SK-N-SH (cell line): Measurements from ENCODE around the gene ABCA1. TPM values are rescaled to one million over a fixed set of nuclear protein-coding genes. Genes with fewer than 3 reads are reported as not detected.

Source experiments
- CTCF ChIA-PET: fragments of 300-600, 350-600 bp; formaldehyde crosslinking; extraction: SDS; loops from one replicate; lab custom pipeline; 2021; lab: Yijun Ruan, JAX
- POLR2A ChIA-PET: fragments of 350-600 bp; sonication (Branson Sonifier 250); formaldehyde crosslinking; extraction: SDS; loops from one replicate; lab custom pipeline; 2020; ENCODE audit warnings: antibody characterized with exemption, inconsistent platforms; lab: Yijun Ruan, JAX
- DNase-seq: peaks from one replicate; pipeline ENCODE4 v3.0.0; 2012
- H2AFZ ChIP-seq: fragments of 200-600 bp; sonication (generic); 2 replicates; pipeline ENCODE4 v1.8.1; 2016; ENCODE audit warnings: antibody characterized with exemption, mild to moderate bottlenecking, low read depth
- H3F3A ChIP-seq: fragments of 200-600 bp; sonication (generic); replicated peaks from 2 replicates; pipeline ENCODE3; 2016; ENCODE audit warnings: antibody characterized with exemption, mild to moderate bottlenecking; ENCODE audit not compliant: insufficient read depth
- H3K27ac ChIP-seq, 2 experiments: fragments of 200-500 bp in 1 of 2; fragments of 200-600 bp in 1 of 2; sonication (Bioruptor generic) in 1 of 2; sonication (generic), shearing (Covaris generic) in 1 of 2; 2 replicates each; pipeline versions ENCODE4 v1.5.1 to v1.6.1; 2014 to 2016; ENCODE audit warnings: low read depth in 2 of 2, inconsistent platforms in 1 of 2, low read length in 1 of 2, mild to moderate bottlenecking in 1 of 2, mixed read lengths in 1 of 2
- H3K27me3 ChIP-seq: fragments of 200-600 bp; sonication (generic), shearing (Covaris generic); 2 replicates; pipeline ENCODE4 v1.6.1; 2016; ENCODE audit warnings: mixed run types; ENCODE audit not compliant: insufficient read depth
- H3K36me3 ChIP-seq, 2 experiments: fragments of 200-500 bp in 1 of 2; fragments of 200-600 bp in 1 of 2; sonication (Bioruptor generic) in 1 of 2; sonication (generic) in 1 of 2; replicated peaks in 1 of 2; 2 replicates each; pipeline versions ENCODE3 to v1.5.1; 2014 to 2016; ENCODE audit warnings: low read length in 1 of 2, mild to moderate bottlenecking in 1 of 2; ENCODE audit not compliant: insufficient read depth in 2 of 2, control insufficient read depth in 1 of 2
- H3K4me1 ChIP-seq, 2 experiments: fragments of 200-500 bp in 1 of 2; fragments of 200-600 bp in 1 of 2; sonication (Bioruptor generic) in 1 of 2; sonication (generic), shearing (Covaris generic) in 1 of 2; 2 replicates each; pipeline versions ENCODE4 v1.5.1 to v1.6.1; 2014 to 2016; ENCODE audit warnings: low read depth in 1 of 2, low read length in 1 of 2, mixed run types in 1 of 2; ENCODE audit not compliant: insufficient read depth in 2 of 2, control insufficient read depth in 1 of 2
- H3K4me2 ChIP-seq: fragments of 200-600 bp; sonication (generic), shearing (Covaris generic); 2 replicates; pipeline ENCODE4 v1.6.1; 2017; ENCODE audit warnings: mixed run types
- H3K4me3 ChIP-seq, 2 experiments: fragments of 200-500 bp in 1 of 2; fragments of 200-600 bp in 1 of 2; sonication (Bioruptor generic) in 1 of 2; sonication (generic), shearing (Covaris generic) in 1 of 2; 2 replicates each; pipeline versions ENCODE4 v1.5.1 to v1.8.1; 2014 to 2016; ENCODE audit warnings: low read depth in 2 of 2, inconsistent platforms in 1 of 2, low read length in 1 of 2, mild to moderate bottlenecking in 1 of 2, mixed read lengths in 1 of 2, moderate library complexity in 1 of 2
- H3K79me2 ChIP-seq: fragments of 200-600 bp; sonication (generic); 2 replicates; pipeline ENCODE4 v1.8.1; 2017; ENCODE audit warnings: mild to moderate bottlenecking; ENCODE audit not compliant: insufficient read depth
- H3K9ac ChIP-seq: fragments of 200-600 bp; sonication (generic); 2 replicates; pipeline ENCODE4 v1.6.1; 2017; ENCODE audit warnings: mixed run types
- H3K9me2 ChIP-seq: fragments of 200-600 bp; sonication (generic); 2 replicates; pipeline ENCODE4 v1.6.1; 2017; ENCODE audit warnings: mixed run types
- H3K9me3 ChIP-seq: fragments of 200-600 bp; sonication (generic); 2 replicates; pipeline ENCODE4 v1.6.1; 2017; ENCODE audit warnings: mixed run types, mild to moderate bottlenecking, moderate library complexity
- H4K20me1 ChIP-seq: fragments of 200-600 bp; sonication (generic); 2 replicates; pipeline ENCODE4 v1.6.1; 2017; ENCODE audit warnings: mild to moderate bottlenecking, mixed run types; ENCODE audit not compliant: insufficient read depth
- CTCF ChIP-seq: fragments of 200-600 bp; sonication (generic); IDR thresholded peaks from 2 replicates; pipeline ENCODE4 v1.6.1; 2017; ENCODE audit warnings: antibody characterized with exemption, mild to moderate bottlenecking, moderate library complexity
- ELF1 ChIP-seq: IDR thresholded peaks from 2 replicates; pipeline ENCODE4 v1.4.0; 2012
- EP300 ChIP-seq, 2 experiments: IDR thresholded peaks; 2 replicates each; pipeline versions ENCODE4 v1.4.0 to v1.6.1; 2012; ENCODE audit warnings: borderline replicate concordance in 1 of 2, low read depth in 1 of 2, low read length in 1 of 2
- GABPA ChIP-seq: IDR thresholded peaks from 2 replicates; pipeline ENCODE4 v1.4.0; 2012; ENCODE audit warnings: low read depth, mild to moderate bottlenecking
- JUND ChIP-seq: IDR thresholded peaks from 2 replicates; pipeline ENCODE4 v1.4.0; 2012
- MEF2A ChIP-seq: IDR thresholded peaks from 2 replicates; pipeline ENCODE4 v1.4.0; 2012; ENCODE audit warnings: low read depth, borderline replicate concordance
- NRF1 ChIP-seq: IDR thresholded peaks from 2 replicates; pipeline ENCODE4 v1.6.1; 2012; ENCODE audit warnings: low read depth, mild to moderate bottlenecking, low read length
- POLR2AphosphoS5 ChIP-seq: IDR thresholded peaks from 2 replicates; pipeline ENCODE4 v1.6.1; 2012; ENCODE audit warnings: low read depth, low read length
- RAD21 ChIP-seq: IDR thresholded peaks from 2 replicates; pipeline ENCODE4 v1.6.1; 2012; ENCODE audit warnings: mild to moderate bottlenecking, low read length
- RCOR1 ChIP-seq: fragments of 150-350 bp; IDR thresholded peaks from 2 replicates; pipeline ENCODE4 v1.6.1; 2017; ENCODE audit warnings: antibody characterized with exemption, low read length
- SIN3A ChIP-seq: IDR thresholded peaks from 2 replicates; pipeline ENCODE4 v1.6.1; 2012; ENCODE audit warnings: low read depth, mild to moderate bottlenecking, low read length, moderate library complexity, borderline replicate concordance
- TCF12 ChIP-seq: IDR thresholded peaks from 2 replicates; pipeline ENCODE4 v1.4.0; 2012
- TEAD4 ChIP-seq: IDR thresholded peaks from 2 replicates; pipeline ENCODE4 v1.4.0; 2012; ENCODE audit warnings: mild to moderate bottlenecking, borderline replicate concordance; ENCODE audit not compliant: insufficient read depth
- USF1 ChIP-seq: IDR thresholded peaks from 2 replicates; pipeline ENCODE4 v1.4.0; 2012; ENCODE audit warnings: low read depth, borderline replicate concordance
- YY1 ChIP-seq: IDR thresholded peaks from 2 replicates; pipeline ENCODE4 v1.4.0; 2012; ENCODE audit warnings: low read depth, mild to moderate bottlenecking
- ZBTB33 ChIP-seq: IDR thresholded peaks from 2 replicates; pipeline ENCODE4 v1.4.0; 2012; ENCODE audit warnings: low read depth, borderline replicate concordance
- WGBS: methylation state at CpG from one replicate; pipeline ENCODE4 v1.1.6; 2017; ENCODE audit warnings: low lambda C conversion rate; 5-methylcytosine and 5-hydroxymethylcytosine counted together
- polyA plus RNA-seq, 3 experiments: library from polyadenylated mRNA; depleted of rRNA; stranded (reverse); fragments of >200 nt; gene quantifications; 2 replicates each; pipeline ENCODE4 v1.2.3, GENCODE V29; 2012
- TF ChIP-seq, protein P1 (sequence below): IDR thresholded peaks from 2 replicates; pipeline ENCODE4 v1.6.1; 2012; ENCODE audit warnings: mild to moderate bottlenecking, low read depth, low read length, moderate library complexity

ABCA1 gene
- polyA plus RNA-seq, 1 of the 3 experiments (the other 2 are of a cell fraction) = 5.3 TPM

DNA sequence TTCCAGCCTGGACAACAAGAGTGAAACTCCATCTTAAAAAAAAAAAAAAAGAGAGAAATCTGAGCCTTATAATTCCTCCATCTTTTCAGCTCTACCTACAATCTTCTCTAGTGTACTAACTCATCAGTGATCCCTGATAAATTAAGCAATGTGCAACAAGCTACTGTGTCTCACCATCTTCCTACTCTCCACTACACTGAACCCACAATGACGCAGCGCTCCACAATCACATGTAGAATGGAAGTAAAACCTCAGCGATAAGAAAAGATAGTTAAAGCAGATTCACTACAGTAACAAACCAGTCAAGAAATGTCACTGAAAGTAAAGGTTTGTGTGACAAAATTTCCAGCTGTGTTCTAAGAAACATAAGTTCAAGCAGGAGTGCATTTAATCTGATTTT lies 13.5 kb downstream of the ABCA1 start (continued):
- TF ChIP-seq, protein P1, sequence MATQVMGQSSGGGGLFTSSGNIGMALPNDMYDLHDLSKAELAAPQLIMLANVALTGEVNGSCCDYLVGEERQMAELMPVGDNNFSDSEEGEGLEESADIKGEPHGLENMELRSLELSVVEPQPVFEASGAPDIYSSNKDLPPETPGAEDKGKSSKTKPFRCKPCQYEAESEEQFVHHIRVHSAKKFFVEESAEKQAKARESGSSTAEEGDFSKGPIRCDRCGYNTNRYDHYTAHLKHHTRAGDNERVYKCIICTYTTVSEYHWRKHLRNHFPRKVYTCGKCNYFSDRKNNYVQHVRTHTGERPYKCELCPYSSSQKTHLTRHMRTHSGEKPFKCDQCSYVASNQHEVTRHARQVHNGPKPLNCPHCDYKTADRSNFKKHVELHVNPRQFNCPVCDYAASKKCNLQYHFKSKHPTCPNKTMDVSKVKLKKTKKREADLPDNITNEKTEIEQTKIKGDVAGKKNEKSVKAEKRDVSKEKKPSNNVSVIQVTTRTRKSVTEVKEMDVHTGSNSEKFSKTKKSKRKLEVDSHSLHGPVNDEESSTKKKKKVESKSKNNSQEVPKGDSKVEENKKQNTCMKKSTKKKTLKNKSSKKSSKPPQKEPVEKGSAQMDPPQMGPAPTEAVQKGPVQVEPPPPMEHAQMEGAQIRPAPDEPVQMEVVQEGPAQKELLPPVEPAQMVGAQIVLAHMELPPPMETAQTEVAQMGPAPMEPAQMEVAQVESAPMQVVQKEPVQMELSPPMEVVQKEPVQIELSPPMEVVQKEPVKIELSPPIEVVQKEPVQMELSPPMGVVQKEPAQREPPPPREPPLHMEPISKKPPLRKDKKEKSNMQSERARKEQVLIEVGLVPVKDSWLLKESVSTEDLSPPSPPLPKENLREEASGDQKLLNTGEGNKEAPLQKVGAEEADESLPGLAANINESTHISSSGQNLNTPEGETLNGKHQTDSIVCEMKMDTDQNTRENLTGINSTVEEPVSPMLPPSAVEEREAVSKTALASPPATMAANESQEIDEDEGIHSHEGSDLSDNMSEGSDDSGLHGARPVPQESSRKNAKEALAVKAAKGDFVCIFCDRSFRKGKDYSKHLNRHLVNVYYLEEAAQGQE = no peak
- TF ChIP-seq RAD21 (no peak), YY1 (no peak), CTCF (no peak)

- Histone ChIP-seq H3K79me2 (peaks cover 7% of the 10 kb centered on the region; the same call in 1 of the 2 replicates), H3K9me2 (no peaks in the 10 kb centered on the region), H3K4me1 (peaks cover 3 to 24% of the 10 kb centered on the region in 2 experiments; a peak in 3 of 4 replicates), H3K27ac (no peak overlapping the region), H3K4me2 (no peak overlapping the region), H3K4me3 (no peak overlapping the region), H2AFZ (no peak overlapping the region), H3K9me3 (no peaks in the 10 kb centered on the region), H3K27me3 (no peaks in the 10 kb centered on the region), H3K9ac (no peak overlapping the region), H3K36me3 (no peaks in the 10 kb centered on the region), H3F3A (peaks cover 8% of the 10 kb centered on the region), H4K20me1 (no peaks in the 10 kb centered on the region)
- CTCF ChIA-PET = no interaction called here
- no peak for DNase-seq
- TF ChIP-seq YY1 (no peak), POLR2AphosphoS5 (no peak), ELF1 (no peak), EP300 (IDR thresholded peaks at IDR 0.05; ENCODE audit: borderline replicate concordance in 1 of 2, low read depth in 1 of 2, low read length in 1 of 2) (no peak), RAD21 (no peak), TCF12 (no peak), GABPA (no peak), JUND (no peak), TEAD4 (no peak), RCOR1 (no peak), USF1 (no peak), SIN3A (no peak), NRF1 (no peak), MEF2A (no peak), ZBTB33 (no peak)
- POLR2A ChIA-PET = no interaction called here
- WGBS = 68% methylated on average over 3 of the region's 3 CpGs
Measured at GRCh38 chr9:104912606-104913005, 15.3 kb downstream of the ABCA1 start.
